GM21528 (cell line): Measurements from ENCODE around the gene CXorf49.
"Not testable (repeated sequence)": the region's sequence is repeated elsewhere in the genome, so short reads cannot be mapped to it uniquely, and the experiment has no call there.

Experiments used
- ATAC-seq: cut with Tn5 transposase; IDR thresholded peaks from one replicate; pipeline ENCODE4 v1.9.1; 2021; ENCODE audit warnings: mild to moderate bottlenecking, moderate library complexity; ENCODE audit not compliant: unreplicated experiment, low FRiP score

The CXorf49 gene

DNA sequence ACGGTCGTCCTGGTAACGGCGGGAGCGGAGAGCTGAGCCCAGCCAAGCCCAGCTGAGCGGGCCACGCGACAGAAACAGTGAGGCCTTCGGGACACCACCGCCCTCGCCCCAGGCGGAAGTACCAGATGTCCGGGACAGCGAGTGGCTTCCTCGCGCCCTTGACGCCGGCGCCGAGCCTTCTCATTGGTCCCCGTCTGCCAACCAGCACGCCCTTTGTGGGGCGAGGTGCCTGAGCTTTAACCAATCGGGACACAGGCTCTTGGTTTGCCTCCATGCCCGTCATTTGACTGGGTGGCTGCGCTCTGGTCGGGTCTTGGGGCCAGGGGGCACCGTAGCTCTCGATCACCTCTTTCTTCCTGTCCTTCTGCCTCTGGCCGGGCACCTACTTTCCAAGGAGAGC, at the start of gene CXorf49:
Gene CXorf49, minus strand, starts transcription at position 101 of the 400 bp plus-strand sequence. CDS start 134 bp downstream, outside the sequence.
- ATAC-seq, result not testable (repeated sequence)

DNA sequence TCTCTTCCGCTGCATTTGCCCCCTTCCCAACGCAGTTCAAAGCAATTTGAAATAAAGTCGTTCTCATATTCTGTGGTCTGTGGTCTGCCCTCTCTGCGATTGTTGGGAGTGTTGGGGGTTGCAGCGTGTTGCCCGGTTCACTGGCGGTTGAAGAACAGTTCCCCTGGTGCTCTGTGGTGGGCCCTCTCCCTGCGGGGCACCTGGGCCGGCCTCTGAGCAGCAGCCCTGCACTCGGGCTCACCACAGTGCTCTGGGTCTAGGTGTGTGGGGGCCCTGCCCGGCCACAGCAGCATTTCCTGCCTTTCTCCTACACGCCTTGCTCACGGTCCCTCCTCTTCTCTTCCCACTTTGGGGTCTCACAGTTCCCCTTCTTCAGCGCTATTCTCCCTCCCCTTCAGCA, 49.0 kb upstream of the CXorf49 start:
- ATAC-seq, result not testable (repeated sequence)

DNA sequence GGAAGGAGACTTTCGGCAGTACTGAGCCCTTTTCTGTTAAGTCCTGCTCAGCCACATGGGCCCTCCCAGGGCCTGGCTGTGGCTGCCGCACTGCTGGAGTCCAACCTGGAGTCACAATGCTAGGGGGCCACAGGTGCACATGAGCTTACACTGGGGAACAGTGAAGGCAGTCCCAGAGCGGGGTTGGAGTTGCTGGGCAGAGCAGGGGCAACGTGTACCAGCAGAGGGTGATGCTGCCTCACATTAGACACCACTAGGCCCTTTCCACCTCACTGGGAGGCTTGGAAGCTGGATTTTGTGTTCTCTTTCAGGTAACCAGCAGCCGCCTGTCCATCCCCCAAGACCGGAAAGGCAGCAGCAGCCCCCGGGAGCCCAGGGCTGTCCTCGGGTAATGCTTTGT, 47.5 kb upstream of the CXorf49 start:
- not testable (repeated sequence) for ATAC-seq

DNA sequence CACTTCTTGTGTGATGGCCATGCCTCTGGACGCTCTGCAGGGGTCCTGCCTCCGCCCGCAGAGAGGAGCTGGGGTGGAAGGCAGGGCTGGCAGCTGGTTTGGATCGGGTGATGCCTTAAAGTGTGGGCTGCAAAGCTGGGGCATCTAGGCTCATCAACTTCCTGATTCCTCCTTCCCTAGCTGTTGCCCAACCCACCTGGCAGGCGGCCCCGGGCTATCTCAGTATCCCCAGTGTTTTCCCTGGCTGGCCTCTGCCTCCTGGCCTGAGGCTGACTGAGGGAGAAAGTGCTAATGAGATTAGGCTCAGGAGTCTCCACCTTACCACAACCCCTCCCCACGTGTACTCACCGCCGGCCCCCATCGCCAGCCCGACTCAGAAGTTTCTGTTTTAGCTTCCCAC, 46.7 kb upstream of the CXorf49 start:
- not testable (repeated sequence) for ATAC-seq

DNA sequence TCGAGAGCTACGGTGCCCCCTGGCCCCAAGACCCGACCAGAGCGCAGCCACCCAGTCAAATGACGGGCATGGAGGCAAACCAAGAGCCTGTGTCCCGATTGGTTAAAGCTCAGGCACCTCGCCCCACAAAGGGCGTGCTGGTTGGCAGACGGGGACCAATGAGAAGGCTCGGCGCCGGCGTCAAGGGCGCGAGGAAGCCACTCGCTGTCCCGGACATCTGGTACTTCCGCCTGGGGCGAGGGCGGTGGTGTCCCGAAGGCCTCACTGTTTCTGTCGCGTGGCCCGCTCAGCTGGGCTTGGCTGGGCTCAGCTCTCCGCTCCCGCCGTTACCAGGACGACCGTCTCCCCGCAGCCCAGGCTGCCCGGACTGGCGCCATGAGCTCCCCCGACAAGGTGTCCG, 45.0 kb upstream of the CXorf49 start, which contains the start of gene CXorf49B:
Gene CXorf49B, plus strand, starts transcription at position 301 of the 400 bp plus-strand sequence. Its CDS starts 75 bp downstream, at position 376.
- not testable (repeated sequence) for ATAC-seq

DNA sequence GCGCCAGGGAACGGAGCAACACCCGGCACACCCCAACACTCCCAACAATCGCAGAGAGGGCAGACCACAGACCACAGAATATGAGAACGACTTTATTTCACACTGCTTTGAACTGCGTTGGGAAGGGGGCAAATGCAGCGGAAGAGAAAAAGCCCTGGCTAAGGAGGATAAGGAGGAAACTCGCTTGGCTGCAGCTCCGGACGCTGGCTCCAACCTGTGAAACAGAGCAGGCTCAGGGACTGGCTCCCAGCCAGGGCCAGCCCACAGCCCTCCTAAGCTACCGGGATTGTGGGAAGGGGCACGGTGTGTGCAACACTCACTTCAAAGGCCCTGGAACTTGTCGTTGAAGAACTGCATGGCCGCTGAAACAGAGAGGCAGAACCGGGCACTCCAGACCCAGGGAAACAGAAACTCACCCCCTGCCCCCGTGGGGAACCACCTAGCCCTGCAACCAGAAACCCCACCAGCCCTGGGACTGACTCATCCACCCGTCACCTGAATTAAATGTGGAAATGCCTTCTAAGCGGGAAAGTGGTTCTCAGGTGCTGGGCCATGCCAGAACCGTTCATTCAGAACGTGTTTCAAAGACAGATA, 42.7 kb upstream of the CXorf49 start:
- ATAC-seq, result not testable (repeated sequence)

DNA sequence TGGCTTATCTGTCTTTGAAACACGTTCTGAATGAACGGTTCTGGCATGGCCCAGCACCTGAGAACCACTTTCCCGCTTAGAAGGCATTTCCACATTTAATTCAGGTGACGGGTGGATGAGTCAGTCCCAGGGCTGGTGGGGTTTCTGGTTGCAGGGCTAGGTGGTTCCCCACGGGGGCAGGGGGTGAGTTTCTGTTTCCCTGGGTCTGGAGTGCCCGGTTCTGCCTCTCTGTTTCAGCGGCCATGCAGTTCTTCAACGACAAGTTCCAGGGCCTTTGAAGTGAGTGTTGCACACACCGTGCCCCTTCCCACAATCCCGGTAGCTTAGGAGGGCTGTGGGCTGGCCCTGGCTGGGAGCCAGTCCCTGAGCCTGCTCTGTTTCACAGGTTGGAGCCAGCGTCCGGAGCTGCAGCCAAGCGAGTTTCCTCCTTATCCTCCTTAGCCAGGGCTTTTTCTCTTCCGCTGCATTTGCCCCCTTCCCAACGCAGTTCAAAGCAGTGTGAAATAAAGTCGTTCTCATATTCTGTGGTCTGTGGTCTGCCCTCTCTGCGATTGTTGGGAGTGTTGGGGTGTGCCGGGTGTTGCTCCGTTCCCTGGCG, 2.3 kb upstream of the CXorf49 start:
- ATAC-seq, result not testable (repeated sequence)

DNA sequence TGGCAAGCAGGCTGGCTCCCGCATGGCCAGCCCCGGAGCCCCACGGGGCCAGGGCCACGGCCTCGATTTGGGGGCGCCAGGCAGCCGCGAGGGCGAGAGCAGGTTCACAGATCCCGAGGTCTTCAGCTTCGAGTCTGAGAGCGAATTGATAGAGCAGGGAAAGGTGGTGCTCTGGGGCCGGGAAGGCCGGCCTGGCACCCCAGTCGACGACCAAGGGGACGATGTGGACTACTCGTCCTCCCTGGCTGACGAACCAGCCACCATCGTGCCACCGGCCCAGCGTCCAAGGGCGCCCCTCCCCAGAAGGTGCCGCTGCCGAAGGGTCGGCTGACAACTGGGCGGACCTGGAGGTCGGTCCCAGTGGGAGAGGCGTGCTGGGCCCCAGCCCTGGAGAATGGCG, 1.1 kb upstream of the CXorf49 start:
- not testable (repeated sequence) for ATAC-seq

DNA sequence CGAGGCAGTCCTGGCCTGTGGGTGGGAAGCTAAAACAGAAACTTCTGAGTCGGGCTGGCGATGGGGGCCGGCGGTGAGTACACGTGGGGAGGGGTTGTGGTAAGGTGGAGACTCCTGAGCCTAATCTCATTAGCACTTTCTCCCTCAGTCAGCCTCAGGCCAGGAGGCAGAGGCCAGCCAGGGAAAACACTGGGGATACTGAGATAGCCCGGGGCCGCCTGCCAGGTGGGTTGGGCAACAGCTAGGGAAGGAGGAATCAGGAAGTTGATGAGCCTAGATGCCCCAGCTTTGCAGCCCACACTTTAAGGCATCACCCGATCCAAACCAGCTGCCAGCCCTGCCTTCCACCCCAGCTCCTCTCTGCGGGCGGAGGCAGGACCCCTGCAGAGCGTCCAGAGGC, 1.8 kb downstream of the CXorf49 start:
- ATAC-seq, result not testable (repeated sequence)

DNA sequence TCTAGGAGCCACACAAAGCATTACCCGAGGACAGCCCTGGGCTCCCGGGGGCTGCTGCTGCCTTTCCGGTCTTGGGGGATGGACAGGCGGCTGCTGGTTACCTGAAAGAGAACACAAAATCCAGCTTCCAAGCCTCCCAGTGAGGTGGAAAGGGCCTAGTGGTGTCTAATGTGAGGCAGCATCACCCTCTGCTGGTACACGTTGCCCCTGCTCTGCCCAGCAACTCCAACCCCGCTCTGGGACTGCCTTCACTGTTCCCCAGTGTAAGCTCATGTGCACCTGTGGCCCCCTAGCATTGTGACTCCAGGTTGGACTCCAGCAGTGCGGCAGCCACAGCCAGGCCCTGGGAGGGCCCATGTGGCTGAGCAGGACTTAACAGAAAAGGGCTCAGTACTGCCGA, 2.5 kb downstream of the CXorf49 start:
- not testable (repeated sequence) for ATAC-seq

DNA sequence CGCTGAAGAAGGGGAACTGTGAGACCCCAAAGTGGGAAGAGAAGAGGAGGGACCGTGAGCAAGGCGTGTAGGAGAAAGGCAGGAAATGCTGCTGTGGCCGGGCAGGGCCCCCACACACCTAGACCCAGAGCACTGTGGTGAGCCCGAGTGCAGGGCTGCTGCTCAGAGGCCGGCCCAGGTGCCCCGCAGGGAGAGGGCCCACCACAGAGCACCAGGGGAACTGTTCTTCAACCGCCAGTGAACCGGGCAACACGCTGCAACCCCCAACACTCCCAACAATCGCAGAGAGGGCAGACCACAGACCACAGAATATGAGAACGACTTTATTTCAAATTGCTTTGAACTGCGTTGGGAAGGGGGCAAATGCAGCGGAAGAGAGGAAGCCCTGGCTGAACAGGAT, 4.0 kb downstream of the CXorf49 start:
- not testable (repeated sequence) for ATAC-seq

DNA sequence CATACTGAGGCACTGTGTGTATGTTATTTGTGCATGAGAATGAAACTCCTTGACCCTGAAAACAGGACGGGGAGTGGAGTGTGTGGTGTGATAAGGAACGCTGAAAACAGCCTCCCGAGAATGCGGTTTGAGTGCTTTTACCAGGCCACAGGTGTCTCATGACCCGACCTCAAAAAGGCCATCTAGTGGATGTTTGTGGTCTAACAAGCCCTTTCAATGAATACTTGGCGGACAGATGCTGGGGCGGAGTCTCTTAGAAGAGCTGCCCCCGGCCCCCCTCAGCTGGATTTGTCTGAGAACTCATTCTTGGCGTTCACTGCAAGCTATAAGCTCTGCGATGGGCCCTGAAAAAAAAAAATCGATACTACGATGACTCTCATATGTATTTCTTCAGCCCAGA, 15.2 kb downstream of the CXorf49 start:
- not testable (repeated sequence) for ATAC-seq

DNA sequence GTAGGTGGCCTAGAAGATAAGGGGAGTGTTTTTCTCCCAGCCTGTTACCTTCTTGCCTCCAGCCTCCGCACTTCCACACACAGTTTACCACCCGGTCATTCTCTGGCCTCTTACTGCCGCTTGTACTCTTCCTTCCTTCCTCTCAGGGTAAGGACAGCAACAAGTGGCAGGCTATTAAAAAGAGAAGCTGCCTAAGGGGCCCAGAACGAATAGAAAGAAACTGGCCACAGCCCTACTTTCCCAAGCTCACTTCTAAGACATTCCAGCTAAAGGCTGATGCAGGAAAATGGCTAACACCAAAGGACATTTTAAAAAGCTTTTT, 19.1 kb downstream of the CXorf49 start:
- not testable (repeated sequence) for ATAC-seq

DNA sequence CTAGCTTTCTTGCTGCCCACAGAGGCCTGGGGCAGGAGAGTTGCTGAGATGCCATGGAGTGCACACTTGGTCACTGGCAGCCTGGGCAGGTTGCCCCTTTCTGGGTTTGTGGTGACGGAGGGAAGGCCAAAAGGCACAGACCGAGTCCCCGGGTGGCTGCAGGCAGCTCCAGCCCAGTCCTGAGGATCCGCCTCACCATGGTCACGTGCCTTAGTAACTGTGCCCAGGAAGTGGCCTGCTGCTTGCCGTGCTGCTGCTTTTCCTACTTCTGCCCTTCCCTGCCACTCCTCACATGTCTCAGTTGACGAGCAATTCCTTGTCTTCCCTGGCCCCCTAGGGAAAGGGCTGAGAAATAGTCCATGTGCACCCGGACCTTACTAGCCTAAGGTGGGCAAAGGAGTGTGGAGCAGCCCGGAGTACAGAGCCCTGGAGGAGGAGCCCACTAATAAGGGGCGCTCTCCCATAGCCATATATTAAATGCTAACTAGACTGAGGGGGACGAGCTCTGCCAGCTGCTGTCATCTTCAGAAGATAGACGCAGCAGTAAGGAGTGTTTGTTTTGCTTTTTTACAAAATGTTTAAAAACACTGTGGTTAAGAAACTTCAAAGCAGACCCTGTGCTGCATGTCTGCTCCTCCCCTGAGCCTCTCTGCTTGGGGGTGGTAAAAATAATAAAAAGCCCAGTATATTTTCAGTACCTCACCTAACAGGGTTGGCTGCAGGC, 19.6 kb downstream of the CXorf49 start:
- ATAC-seq, result not testable (repeated sequence)

DNA sequence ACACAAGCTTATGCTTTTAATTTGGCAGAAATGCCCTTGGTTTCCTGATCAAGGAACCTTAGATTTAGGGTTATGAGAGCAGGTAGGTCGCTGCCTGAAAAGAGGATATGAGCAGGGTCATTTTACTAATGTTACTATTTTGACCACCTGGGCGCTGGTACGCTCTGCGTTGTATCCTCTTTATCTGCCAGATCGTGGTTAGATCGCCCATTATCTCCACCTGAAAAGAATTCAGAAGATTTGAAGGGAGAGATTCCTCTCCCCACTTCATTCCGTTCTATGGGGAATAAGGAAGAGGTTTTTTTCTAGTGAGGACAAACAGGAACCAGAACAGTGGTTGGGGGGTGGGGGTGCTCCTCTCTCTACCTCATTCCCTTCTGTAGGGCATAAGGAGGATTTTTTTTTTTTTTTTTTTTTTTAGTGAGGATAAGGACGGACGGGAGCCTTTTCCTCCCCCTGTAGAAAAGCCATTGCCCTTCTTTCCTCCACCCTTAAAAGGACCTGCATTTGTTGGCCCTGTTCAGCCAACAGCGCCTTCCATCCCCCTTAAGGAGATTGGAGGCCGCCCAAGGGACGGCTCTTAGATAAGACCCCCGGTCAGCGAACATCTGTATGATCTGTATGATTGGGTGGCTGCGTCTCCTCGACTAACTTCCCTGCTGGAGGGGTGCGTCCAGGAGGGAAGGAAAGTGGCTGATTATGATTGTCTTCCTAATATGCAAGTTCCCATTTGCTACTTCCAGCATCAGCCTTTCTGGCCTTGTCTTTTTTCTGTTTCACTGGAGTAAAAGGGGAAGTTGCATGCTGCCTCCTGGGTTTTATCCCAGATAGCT, 20.4 kb downstream of the CXorf49 start:
- ATAC-seq, result peak; percentile 67

DNA sequence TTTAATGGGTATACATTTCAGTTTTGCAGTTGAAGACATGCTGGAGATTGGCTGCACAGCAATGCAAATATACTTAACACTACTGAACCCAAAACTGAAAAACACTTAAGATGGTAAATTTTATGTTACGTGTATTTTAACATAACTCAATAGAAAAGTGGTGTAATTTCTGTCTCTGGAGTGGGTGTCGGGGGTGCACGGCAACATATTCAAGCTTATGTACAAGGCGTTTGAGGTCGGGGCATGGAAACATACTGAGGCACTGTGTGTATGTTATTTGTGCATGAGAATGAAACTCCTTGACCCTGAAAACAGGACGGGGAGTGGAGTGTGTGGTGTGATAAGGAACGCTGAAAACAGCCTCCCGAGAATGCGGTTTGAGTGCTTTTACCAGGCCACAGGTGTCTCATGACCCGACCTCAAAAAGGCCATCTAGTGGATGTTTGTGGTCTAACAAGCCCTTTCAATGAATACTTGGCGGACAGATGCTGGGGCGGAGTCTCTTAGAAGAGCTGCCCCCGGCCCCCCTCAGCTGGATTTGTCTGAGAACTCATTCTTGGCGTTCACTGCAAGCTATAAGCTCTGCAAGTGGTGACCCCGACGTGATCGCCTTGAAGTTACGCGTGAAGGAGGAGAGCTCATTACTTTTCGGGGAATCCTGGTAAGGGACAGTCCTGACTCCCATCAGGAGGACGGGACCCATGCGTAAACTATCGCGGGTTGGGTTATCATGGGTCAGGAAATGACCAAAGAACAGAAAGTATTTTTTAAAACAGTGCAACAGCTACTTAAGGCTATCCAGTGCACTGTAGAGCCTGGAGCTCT, 21.2 kb downstream of the CXorf49 start:
- peak; percentile 71 for ATAC-seq

DNA sequence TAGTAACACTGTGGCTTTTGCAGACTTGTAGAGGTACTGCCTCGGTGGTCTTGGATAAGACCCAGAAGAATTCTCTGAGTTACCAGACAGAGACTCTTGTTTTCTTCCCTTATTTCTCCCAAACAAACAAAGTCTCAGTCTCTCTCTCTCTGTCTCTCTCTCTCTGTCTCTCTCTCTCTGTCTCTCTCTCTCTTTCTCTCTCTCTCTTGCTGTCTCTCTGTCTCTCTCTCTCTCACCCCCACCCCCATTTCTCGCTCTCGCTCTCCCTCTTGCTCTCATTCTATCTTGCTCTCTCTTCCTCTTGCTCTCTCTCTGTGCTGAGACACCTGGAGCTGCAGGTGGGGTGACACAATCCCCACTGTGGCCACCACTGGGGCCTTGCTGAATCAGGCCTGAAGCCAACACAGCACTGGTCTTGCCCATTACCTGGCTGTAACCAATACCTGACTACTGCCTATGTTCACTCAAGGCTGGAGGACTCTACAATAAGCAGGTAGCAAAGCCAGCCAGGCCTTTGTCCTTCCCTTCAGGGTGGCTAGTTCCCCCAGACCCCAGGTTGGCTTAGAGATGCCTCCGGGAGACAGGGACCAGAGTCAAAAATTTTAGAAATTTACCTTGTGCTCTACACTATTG, 38.4 kb downstream of the CXorf49 start:
- no peak for ATAC-seq

DNA sequence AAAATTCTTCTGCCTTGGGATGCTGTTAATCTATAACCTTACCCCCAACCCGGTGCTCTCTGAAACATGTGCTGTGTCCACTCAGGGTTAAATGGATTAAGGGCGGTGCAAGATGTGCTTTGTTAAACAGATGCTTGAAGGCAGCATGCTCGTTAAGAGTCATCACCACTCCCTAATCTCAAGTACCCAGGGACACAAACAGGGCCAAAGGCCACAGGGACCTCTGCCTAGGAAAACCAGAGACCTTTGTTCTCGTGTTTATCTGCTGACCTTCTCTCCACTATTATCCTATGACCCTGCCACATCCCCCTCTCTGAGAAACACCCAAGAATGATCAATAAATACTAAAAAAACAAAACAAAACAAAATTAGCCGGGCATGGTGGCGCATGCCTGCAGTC, 40.9 kb downstream of the CXorf49 start:
- ATAC-seq, result not testable (repeated sequence)

DNA sequence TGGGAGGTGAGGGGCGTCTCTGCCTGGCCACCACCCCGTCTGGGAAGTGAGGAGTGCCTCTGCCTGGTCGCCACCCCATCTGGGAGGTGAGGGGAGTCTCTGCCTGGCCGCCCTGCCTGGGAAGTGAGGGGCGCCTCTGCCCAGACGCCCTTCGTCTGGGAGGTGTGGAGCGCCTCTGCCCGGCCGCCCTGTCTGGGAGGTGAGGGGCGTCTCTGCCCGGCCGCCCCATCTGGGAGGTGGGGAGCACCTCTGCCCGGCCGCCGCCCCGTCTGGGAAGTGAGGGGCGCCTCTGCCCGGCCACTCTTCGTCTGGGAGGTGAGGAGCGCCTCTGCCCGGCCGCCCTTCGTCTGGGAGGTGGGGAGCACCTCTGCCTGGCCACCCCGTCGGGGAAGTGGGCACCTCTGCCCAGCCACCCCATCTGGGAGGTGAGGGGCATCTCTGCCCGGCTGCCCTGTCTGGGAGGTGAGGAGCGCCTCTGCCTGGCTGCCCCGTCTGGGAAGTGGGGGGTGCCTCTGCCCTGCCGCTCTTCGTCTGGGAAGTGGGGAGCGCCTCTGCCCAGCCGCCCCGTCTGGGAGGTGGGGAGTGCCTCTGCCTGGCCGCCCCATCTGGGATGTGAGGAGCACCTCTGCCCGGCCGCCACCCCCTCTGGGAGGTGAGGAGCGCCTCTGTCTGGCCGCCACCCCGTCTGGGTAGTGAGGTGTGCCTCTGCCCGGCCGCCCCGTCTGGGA, 41.9 kb downstream of the CXorf49 start:
- not testable (repeated sequence) for ATAC-seq
